COR-L47 (cell line): ENCODE measurements around the gene HIF1A.
A peak's percentile ranks its signal among the peaks of the same experiment; 100 is the strongest.
"Not testable (repeated sequence)": the region's sequence is repeated elsewhere in the genome, so short reads cannot be mapped to it uniquely, and the experiment has no call there.

Source experiments
- DNase-seq: peaks from one replicate; lab custom pipeline; 2025; lab: John Stamatoyannopoulos, UW

Gene HIF1A

GRCh38 chr14:61749264-61749663 lies 54.0 kb downstream of the HIF1A start:
- no peak for DNase-seq

GRCh38 chr14:61749867-61750266 lies 54.6 kb downstream of the HIF1A start:
- DNase-seq, result no peak

GRCh38 chr14:61750708-61751474 lies 55.6 kb downstream of the HIF1A start:
- DNase-seq, result peak; percentile 85

GRCh38 chr14:61751475-61751989 lies 56.2 kb downstream of the HIF1A start:
- no peak for DNase-seq

- DNase-seq, result no peak
Observed at GRCh38 chr14:61752626-61753025, 57.3 kb downstream of the HIF1A start.

- DNase-seq, result no peak
Observed at GRCh38 chr14:61753631-61754030, 58.3 kb downstream of the HIF1A start.

GRCh38 chr14:61754627-61755381 lies 59.5 kb downstream of the HIF1A start:
- DNase-seq, result no peak

- DNase-seq, result not testable (repeated sequence)
Observed at GRCh38 chr14:61755382-61755742, 60.0 kb downstream of the HIF1A start.

GRCh38 chr14:61756135-61756534 lies 60.8 kb downstream of the HIF1A start:
- no peak for DNase-seq

GRCh38 chr14:61759878-61760277 lies 64.6 kb downstream of the HIF1A start:
- no peak for DNase-seq

GRCh38 chr14:61761557-61761956 lies 66.2 kb downstream of the HIF1A start:
- DNase-seq, result no peak

GRCh38 chr14:61761959-61762786 lies 66.9 kb downstream of the HIF1A start, which contains the start of gene SNAPC1:
Gene SNAPC1, plus strand, starts transcription at chr14:61762420. Its CDS starts 41 bp downstream, at chr14:61762461.
- peak; percentile 98 for DNase-seq

GRCh38 chr14:61764342-61765122 lies 69.2 kb downstream of the HIF1A start:
- no peak for DNase-seq

GRCh38 chr14:61765225-61765943 lies 70.1 kb downstream of the HIF1A start:
- peak; percentile 18 for DNase-seq

- DNase-seq, result no peak
Observed at GRCh38 chr14:61766151-61766550, 70.8 kb downstream of the HIF1A start.

- DNase-seq, result no peak
Observed at GRCh38 chr14:61768240-61768639, 72.9 kb downstream of the HIF1A start.

GRCh38 chr14:61769893-61770292 lies 74.6 kb downstream of the HIF1A start:
- DNase-seq, result no peak

GRCh38 chr14:61774861-61775260 lies 79.5 kb downstream of the HIF1A start:
- no peak for DNase-seq

GRCh38 chr14:61780125-61780524 lies 84.8 kb downstream of the HIF1A start:
- no peak for DNase-seq

GRCh38 chr14:61797309-61797708 lies 102.0 kb downstream of the HIF1A start:
- no peak for DNase-seq
